Nephron (organoid): ENCODE data around the gene GXYLT1.
"Not testable (repeated sequence)": the region's sequence is repeated elsewhere in the genome, so short reads cannot be mapped to it uniquely, and the experiment has no call there.

Source experiments
- H3K27ac Mint-ChIP-seq, 3 experiments: 2 replicates each; pipeline ENCODE4 v1.8.0; 2020; ENCODE audit warnings: mixed read lengths in 3 of 3, mild to moderate bottlenecking in 2 of 3, moderate library complexity in 1 of 3
- H3K27me3 Mint-ChIP-seq: 2 replicates; pipeline ENCODE4 v1.8.0; 2021; ENCODE audit warnings: low read depth, mild to moderate bottlenecking, moderate library complexity, mixed read lengths
- H3K36me3 Mint-ChIP-seq: 2 replicates; pipeline ENCODE4 v1.8.0; 2020; ENCODE audit warnings: low read depth, mixed read lengths
- H3K4me1 Mint-ChIP-seq: 2 replicates; pipeline ENCODE4 v1.8.0; 2020; ENCODE audit warnings: mixed read lengths
- H3K4me3 Mint-ChIP-seq, 3 experiments: 2 replicates each; pipeline ENCODE4 v1.8.0; 2020; ENCODE audit warnings: mild to moderate bottlenecking in 3 of 3, mixed read lengths in 3 of 3, moderate library complexity in 2 of 3
- H3K9me3 Mint-ChIP-seq: 2 replicates; pipeline ENCODE4 v1.8.0; 2020; ENCODE audit warnings: mixed read lengths
- TF ChIP-seq, protein P1 (sequence below), 3 experiments: fragments of 200-600 bp; sonication (generic); IDR thresholded peaks; one replicate each; pipeline ENCODE4 v1.5.0; 2021; ENCODE audit warnings: antibody characterized with exemption in 3 of 3; ENCODE audit not compliant: unreplicated experiment in 3 of 3

Gene GXYLT1

GRCh38 chr12:42059127-42059526 lies 85.5 kb downstream of the GXYLT1 start:
- Mint-ChIP-seq H3K9me3 (peaks cover 36% of the 10 kb centered on the region), H3K27ac (no peak overlapping the region), H3K27me3 (no peaks in the 10 kb centered on the region), H3K36me3 (peaks cover 20% of the 10 kb centered on the region), H3K4me3 (no peak overlapping the region), H3K4me1 (no peaks in the 10 kb centered on the region)
- TF ChIP-seq, protein P1, sequence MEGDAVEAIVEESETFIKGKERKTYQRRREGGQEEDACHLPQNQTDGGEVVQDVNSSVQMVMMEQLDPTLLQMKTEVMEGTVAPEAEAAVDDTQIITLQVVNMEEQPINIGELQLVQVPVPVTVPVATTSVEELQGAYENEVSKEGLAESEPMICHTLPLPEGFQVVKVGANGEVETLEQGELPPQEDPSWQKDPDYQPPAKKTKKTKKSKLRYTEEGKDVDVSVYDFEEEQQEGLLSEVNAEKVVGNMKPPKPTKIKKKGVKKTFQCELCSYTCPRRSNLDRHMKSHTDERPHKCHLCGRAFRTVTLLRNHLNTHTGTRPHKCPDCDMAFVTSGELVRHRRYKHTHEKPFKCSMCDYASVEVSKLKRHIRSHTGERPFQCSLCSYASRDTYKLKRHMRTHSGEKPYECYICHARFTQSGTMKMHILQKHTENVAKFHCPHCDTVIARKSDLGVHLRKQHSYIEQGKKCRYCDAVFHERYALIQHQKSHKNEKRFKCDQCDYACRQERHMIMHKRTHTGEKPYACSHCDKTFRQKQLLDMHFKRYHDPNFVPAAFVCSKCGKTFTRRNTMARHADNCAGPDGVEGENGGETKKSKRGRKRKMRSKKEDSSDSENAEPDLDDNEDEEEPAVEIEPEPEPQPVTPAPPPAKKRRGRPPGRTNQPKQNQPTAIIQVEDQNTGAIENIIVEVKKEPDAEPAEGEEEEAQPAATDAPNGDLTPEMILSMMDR (IDR thresholded peaks at IDR 0.05; ENCODE audit: unreplicated experiment in 3 of 3) = no peak

DNA sequence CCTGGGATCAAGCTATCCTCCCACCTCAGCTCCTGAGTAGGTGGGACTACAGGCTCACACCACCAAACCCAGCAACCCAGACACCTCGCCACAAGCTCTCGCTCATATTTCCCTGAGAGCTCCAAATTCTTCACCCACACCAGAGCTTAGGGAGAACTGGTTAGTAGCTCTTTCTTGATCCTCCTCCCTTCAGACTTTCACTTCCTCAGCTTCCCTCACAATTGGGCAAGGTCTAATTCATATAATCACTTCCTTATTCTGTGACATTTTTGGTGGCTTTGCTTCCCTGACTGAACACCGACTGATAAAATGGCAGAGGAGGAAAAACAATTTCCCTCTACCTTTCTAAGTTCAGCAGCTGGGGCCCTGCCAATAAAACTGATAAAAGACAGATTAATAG lies 88.5 kb downstream of the GXYLT1 start:
- H3K4me1 Mint-ChIP-seq = no peaks in the 10 kb centered on the region
- no peak overlapping the region for H3K4me3 Mint-ChIP-seq
- peaks cover 20% of the 10 kb centered on the region for H3K9me3 Mint-ChIP-seq
- no peaks in the 10 kb centered on the region for H3K27me3 Mint-ChIP-seq
- TF ChIP-seq, protein P1 (IDR thresholded peaks at IDR 0.05; ENCODE audit: unreplicated experiment in 3 of 3) = no peak
- H3K27ac Mint-ChIP-seq = no peak overlapping the region
- peaks cover 4% of the 10 kb centered on the region for H3K36me3 Mint-ChIP-seq

DNA sequence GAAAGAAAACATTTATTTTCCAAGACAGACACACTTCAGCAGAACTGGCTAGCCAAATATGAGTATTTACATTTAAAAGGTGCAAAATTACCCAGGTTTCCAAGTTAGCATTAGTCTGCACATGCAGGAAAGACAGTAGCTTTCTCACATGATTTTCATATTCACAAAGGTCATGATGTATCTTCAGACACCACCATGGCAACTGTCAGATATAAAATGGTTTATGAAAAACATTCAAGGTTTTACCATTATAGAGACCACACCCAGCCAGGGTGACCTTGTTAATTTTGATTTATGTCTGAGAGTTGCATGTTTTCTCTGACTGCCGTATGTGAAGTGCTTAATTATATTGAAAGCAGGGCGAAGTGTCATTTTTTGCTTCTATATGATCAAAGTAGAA lies 91.2 kb downstream of the GXYLT1 start:
- Mint-ChIP-seq H3K4me3 (no peak overlapping the region), H3K27ac (no peak overlapping the region), H3K9me3 (peaks cover 22% of the 10 kb centered on the region), H3K36me3 (no peaks in the 10 kb centered on the region), H3K4me1 (no peaks in the 10 kb centered on the region), H3K27me3 (no peaks in the 10 kb centered on the region)
- TF ChIP-seq, protein P1 (IDR thresholded peaks at IDR 0.05; ENCODE audit: unreplicated experiment in 3 of 3) = no peak

GRCh38 chr12:42048980-42049379 lies 95.7 kb downstream of the GXYLT1 start:
- not testable (repeated sequence) for H3K27ac Mint-ChIP-seq, H3K4me1 Mint-ChIP-seq, H3K27me3 Mint-ChIP-seq, H3K36me3 Mint-ChIP-seq, H3K4me3 Mint-ChIP-seq
- peaks cover 25% of the 10 kb centered on the region for H3K9me3 Mint-ChIP-seq

DNA sequence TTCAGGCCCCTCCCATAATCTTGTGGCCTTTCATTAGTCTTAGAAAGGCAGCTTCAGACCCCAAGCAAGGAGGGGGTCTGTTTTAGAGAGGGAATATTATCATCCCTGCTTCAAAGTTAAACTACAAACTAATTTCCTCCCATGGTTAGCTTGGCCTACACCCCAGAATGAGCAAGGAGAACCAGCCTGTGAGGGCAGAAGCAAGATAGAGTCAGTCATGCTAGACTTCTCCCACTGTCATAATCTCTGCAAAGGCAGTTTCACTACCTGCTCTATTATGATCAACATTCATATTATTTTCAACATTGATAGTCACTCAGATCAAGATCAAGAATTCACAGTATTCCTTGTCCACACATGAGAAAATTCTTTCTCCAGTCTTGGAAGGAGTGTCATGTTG lies 105.1 kb downstream of the GXYLT1 start:
- H3K27me3 Mint-ChIP-seq = no peaks in the 10 kb centered on the region
- peaks cover 18% of the 10 kb centered on the region for H3K9me3 Mint-ChIP-seq
- H3K4me1 Mint-ChIP-seq = no peaks in the 10 kb centered on the region
- no peak overlapping the region for H3K27ac Mint-ChIP-seq
- no peak overlapping the region for H3K4me3 Mint-ChIP-seq
- H3K36me3 Mint-ChIP-seq = no peaks in the 10 kb centered on the region
- TF ChIP-seq, protein P1 (IDR thresholded peaks at IDR 0.05; ENCODE audit: unreplicated experiment in 3 of 3) = no peak

DNA sequence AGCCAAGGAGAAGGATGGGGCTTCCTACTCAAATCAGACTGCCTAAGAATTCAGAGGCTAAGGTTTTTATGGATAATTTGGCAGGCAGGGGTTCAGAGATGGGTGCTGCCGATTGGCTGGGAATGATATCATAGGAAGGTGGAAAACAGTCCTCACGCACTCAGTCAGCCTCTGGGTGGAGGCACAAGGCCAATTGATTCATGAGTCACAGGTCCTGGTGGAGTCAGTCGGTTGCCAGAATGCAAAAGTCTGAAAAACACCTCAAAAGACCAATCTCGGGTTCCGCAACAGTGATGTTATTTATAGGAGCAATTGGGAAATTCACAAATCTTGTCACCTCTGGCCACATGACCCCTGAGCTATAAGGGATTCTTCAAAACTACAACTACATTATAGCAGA lies 105.5 kb downstream of the GXYLT1 start:
- no peak overlapping the region for H3K27ac Mint-ChIP-seq
- H3K36me3 Mint-ChIP-seq = no peaks in the 10 kb centered on the region
- TF ChIP-seq, protein P1 (IDR thresholded peaks at IDR 0.05; ENCODE audit: unreplicated experiment in 3 of 3) = no peak
- H3K4me3 Mint-ChIP-seq = no peak overlapping the region
- H3K27me3 Mint-ChIP-seq = no peaks in the 10 kb centered on the region
- peaks cover 18% of the 10 kb centered on the region for H3K9me3 Mint-ChIP-seq
- H3K4me1 Mint-ChIP-seq = no peaks in the 10 kb centered on the region
